Glomerular endothelial cell (primary cell): ENCODE results near the gene RNH1. TPM values are rescaled to one million over a fixed set of nuclear protein-coding genes. Genes with fewer than 3 reads are reported as not detected.

Experiments
- DNase-seq: peaks from one replicate; pipeline ENCODE4 v3.0.0-alpha.2; 2011; ENCODE audit warnings: low read depth, low spot score; ENCODE audit errors: extremely low read depth
- total RNA-seq: library from RNA; depleted of rRNA; stranded (reverse); fragments of >200 nt; gene quantifications from 2 replicates; pipeline ENCODE4 v1.2.3, GENCODE V29; 2015

The RNH1 gene
- total RNA-seq, 1 donor from 2014 or later, result 255 TPM

GRCh38 chr11:501001-501682 is 5.9 kb downstream of the RNH1 start:
- DNase-seq, result no peak

- DNase-seq, result no peak
Measured at GRCh38 chr11:499201-500076, 7.6 kb downstream of the RNH1 start.

GRCh38 chr11:498297-499181 is 8.5 kb downstream of the RNH1 start:
- no peak for DNase-seq

- DNase-seq, result no peak
Measured at GRCh38 chr11:497565-498296, 9.3 kb downstream of the RNH1 start.

GRCh38 chr11:496834-497564 is 10.0 kb downstream of the RNH1 start:
- no peak for DNase-seq

- no peak for DNase-seq
Measured at GRCh38 chr11:495537-495931, 11.5 kb downstream of the RNH1 start.

GRCh38 chr11:494761-495536 is 12.1 kb downstream of the RNH1 start:
- no peak for DNase-seq

GRCh38 chr11:492427-493226 is 14.4 kb downstream of the RNH1 start:
- no peak for DNase-seq

GRCh38 chr11:491358-491757 is 15.7 kb downstream of the RNH1 start:
- DNase-seq, result no peak

- DNase-seq, result no peak
Measured at GRCh38 chr11:490930-491260, 16.1 kb downstream of the RNH1 start.

- DNase-seq, result no peak
Measured at GRCh38 chr11:490186-490929, 16.7 kb downstream of the RNH1 start.

- DNase-seq, result no peak
Measured at GRCh38 chr11:489610-490185, 17.3 kb downstream of the RNH1 start.

GRCh38 chr11:488992-489391 is 18.1 kb downstream of the RNH1 start:
- no peak for DNase-seq

GRCh38 chr11:488579-488978 is 18.5 kb downstream of the RNH1 start:
- no peak for DNase-seq

GRCh38 chr11:488062-488461 is 19.0 kb downstream of the RNH1 start:
- no peak for DNase-seq

- no peak for DNase-seq
Measured at GRCh38 chr11:487571-488021, 19.4 kb downstream of the RNH1 start.

- no peak for DNase-seq
Measured at GRCh38 chr11:486189-486588, 20.9 kb downstream of the RNH1 start.
